ENCODE results near the gene RNASE13.

DNA sequence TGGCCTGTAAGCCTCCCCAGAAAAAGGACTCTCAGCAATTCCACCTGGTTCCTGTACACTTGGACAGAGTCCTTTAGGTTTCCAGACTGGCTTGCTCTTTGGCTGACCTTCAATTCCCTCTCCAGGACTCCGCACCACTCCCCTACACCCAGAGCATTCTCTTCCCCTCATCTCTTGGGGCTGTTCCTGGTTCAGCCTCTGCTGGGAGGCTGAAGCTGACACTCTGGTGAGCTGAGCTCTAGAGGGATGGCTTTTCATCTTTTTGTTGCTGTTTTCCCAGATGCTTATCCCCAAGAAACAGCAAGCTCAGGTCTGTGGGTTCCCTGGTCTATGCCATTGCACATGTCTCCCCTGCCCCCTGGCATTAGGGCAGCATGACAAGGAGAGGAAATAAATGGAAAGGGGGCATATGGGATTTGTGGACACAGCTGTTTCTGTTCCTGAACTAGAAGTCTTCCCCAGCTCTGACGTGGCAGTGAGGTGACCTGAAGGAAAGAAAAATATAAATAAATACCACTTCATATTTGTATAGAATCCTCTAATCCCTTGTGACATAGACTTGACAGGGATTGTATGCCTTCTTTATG, 8.9 kb upstream of the RNASE13 start:
- TF ChIP-seq, protein P1, sequence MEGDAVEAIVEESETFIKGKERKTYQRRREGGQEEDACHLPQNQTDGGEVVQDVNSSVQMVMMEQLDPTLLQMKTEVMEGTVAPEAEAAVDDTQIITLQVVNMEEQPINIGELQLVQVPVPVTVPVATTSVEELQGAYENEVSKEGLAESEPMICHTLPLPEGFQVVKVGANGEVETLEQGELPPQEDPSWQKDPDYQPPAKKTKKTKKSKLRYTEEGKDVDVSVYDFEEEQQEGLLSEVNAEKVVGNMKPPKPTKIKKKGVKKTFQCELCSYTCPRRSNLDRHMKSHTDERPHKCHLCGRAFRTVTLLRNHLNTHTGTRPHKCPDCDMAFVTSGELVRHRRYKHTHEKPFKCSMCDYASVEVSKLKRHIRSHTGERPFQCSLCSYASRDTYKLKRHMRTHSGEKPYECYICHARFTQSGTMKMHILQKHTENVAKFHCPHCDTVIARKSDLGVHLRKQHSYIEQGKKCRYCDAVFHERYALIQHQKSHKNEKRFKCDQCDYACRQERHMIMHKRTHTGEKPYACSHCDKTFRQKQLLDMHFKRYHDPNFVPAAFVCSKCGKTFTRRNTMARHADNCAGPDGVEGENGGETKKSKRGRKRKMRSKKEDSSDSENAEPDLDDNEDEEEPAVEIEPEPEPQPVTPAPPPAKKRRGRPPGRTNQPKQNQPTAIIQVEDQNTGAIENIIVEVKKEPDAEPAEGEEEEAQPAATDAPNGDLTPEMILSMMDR (IDR thresholded peaks at IDR 0.05) = no peak
- no peak for TF ChIP-seq POLR2A (IDR thresholded peaks at IDR 0.05)

All from body of pancreas (tissue), 4 donors.